Measurements from ENCODE around the gene CDKL1. TPM values are rescaled to one million over a fixed set of nuclear protein-coding genes. Genes with fewer than 3 reads are reported as not detected.

Gene CDKL1
- total RNA-seq, 1 donor from 2014 or later, result 2.5 TPM

DNA sequence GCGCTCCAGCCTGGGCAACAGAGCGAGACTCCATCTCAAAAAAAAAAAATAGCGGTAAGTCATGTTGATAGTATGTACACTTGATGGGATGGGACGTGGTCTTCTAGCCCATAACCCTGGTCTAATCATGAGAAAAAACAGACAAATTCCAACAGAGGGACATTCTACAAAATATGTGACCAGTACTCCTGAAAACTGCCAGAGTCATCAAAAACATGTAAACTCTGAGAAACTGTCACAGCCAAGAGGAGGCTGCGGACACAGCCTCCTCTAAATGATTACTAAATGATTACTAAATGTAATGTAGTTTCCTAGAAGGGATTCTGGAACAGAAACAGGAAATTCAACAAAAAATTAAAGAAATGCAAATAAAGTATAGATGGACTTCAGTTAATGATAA is 20.9 kb downstream of the CDKL1 start:
- no peaks in the 10 kb centered on the region for H4K20me1 ChIP-seq (ENCODE audit: low read depth)
- H3K9me3 ChIP-seq (ENCODE audit: low read depth), result no peaks in the 10 kb centered on the region
- no peaks in the 10 kb centered on the region for H3K9me3 Mint-ChIP-seq
- H3K27me3 Mint-ChIP-seq (ENCODE audit: insufficient read depth, low read depth), result no peaks in the 10 kb centered on the region
- H3F3A ChIP-seq (ENCODE audit: low read depth), result peaks cover 15% of the 10 kb centered on the region
- H3K79me2 ChIP-seq (ENCODE audit: low read depth), result no peaks in the 10 kb centered on the region
- no peak overlapping the region for H3K27ac ChIP-seq
- peaks cover 15% of the 10 kb centered on the region for H3K4me1 ChIP-seq
- no peaks in the 10 kb centered on the region for H3K36me3 Mint-ChIP-seq
- no peaks in the 10 kb centered on the region for H3K27me3 ChIP-seq
- no peak overlapping the region for H3K9ac ChIP-seq
- no peak overlapping the region for H3K4me2 ChIP-seq
- no peaks in the 10 kb centered on the region for H3K4me1 Mint-ChIP-seq
- no peak overlapping the region for H3K27ac Mint-ChIP-seq
- no peak for TF ChIP-seq EZH2 (IDR thresholded peaks at IDR 0.05)
- TF ChIP-seq, protein P1, sequence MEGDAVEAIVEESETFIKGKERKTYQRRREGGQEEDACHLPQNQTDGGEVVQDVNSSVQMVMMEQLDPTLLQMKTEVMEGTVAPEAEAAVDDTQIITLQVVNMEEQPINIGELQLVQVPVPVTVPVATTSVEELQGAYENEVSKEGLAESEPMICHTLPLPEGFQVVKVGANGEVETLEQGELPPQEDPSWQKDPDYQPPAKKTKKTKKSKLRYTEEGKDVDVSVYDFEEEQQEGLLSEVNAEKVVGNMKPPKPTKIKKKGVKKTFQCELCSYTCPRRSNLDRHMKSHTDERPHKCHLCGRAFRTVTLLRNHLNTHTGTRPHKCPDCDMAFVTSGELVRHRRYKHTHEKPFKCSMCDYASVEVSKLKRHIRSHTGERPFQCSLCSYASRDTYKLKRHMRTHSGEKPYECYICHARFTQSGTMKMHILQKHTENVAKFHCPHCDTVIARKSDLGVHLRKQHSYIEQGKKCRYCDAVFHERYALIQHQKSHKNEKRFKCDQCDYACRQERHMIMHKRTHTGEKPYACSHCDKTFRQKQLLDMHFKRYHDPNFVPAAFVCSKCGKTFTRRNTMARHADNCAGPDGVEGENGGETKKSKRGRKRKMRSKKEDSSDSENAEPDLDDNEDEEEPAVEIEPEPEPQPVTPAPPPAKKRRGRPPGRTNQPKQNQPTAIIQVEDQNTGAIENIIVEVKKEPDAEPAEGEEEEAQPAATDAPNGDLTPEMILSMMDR (IDR thresholded peaks at IDR 0.05), result no peak
- TF ChIP-seq EZH2phosphoT487 (IDR thresholded peaks at IDR 0.05), result no peak
- no peak overlapping the region for H3K4me3 Mint-ChIP-seq
- no peak overlapping the region for H3K4me3 ChIP-seq
- DNase-seq (ENCODE audit: low spot score), result no peak
- no peaks in the 10 kb centered on the region for H3K36me3 ChIP-seq
- no peak overlapping the region for H2AFZ ChIP-seq (replicated peaks)

DNA sequence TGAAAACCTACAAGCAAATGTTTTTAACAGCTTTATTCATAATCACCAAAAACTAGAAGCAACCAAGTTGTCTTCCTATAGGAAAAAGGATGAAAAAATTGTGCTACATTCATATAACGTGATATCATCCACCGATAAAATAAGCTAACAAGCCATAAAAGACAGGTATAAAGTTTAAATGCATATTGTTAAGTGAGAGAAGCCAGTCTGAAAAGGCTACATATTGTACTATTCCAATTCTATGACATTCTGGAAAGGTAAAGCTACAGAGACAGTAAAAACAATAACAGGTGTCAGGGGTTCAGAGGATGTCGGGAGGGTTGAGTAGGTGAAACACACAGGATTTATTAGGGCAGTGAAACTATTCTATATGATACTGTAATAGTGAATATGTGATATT is 22.7 kb downstream of the CDKL1 start:
- H3K9me3 Mint-ChIP-seq, result no peaks in the 10 kb centered on the region
- Histone ChIP-seq H4K20me1 (ENCODE audit: low read depth) (no peaks in the 10 kb centered on the region), H2AFZ (replicated peaks) (no peak overlapping the region), H3K9ac (no peak overlapping the region), H3K27me3 (no peaks in the 10 kb centered on the region), H3K4me1 (peaks cover 15% of the 10 kb centered on the region), H3K9me3 (ENCODE audit: low read depth) (no peaks in the 10 kb centered on the region), H3F3A (ENCODE audit: low read depth) (peaks cover 15% of the 10 kb centered on the region), H3K4me2 (no peak overlapping the region), H3K4me3 (no peak overlapping the region), H3K27ac (no peak overlapping the region), H3K79me2 (ENCODE audit: low read depth) (no peaks in the 10 kb centered on the region), H3K36me3 (no peaks in the 10 kb centered on the region)
- H3K4me1 Mint-ChIP-seq, result no peaks in the 10 kb centered on the region
- H3K36me3 Mint-ChIP-seq, result no peaks in the 10 kb centered on the region
- no peak for DNase-seq (ENCODE audit: low spot score)
- no peak overlapping the region for H3K4me3 Mint-ChIP-seq
- no peak overlapping the region for H3K27ac Mint-ChIP-seq
- TF ChIP-seq EZH2phosphoT487 (IDR thresholded peaks at IDR 0.05), result no peak
- TF ChIP-seq EZH2 (IDR thresholded peaks at IDR 0.05), result no peak
- TF ChIP-seq, protein P1 (IDR thresholded peaks at IDR 0.05), result no peak
- no peaks in the 10 kb centered on the region for H3K27me3 Mint-ChIP-seq (ENCODE audit: insufficient read depth, low read depth)

DNA sequence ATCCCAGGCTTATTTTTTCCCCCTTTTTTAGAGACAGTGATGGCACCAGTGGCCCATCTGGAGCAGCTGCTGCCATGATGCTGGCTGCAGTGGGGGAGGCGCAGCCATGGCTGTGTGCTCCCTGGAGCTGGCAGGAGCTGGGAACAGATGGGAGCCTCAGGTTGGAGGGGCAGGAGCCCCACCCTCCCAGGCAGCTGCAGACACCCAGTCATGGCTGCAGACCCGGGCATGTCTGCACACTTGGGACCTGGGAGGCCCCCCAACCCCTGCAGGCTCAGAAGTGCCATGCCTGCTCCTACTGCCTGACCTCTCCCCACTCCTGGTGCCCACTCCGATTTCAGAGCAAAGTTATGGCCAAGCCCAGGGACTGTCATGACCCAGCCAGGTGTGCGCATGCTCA is 25.1 kb downstream of the CDKL1 start:
- DNase-seq (ENCODE audit: low spot score), result no peak
- H3K27ac Mint-ChIP-seq, result no peak overlapping the region
- H3K4me1 Mint-ChIP-seq, result no peaks in the 10 kb centered on the region
- no peak overlapping the region for H3K4me3 Mint-ChIP-seq
- TF ChIP-seq, protein P1 (IDR thresholded peaks at IDR 0.05), result no peak
- no peak for TF ChIP-seq EZH2 (IDR thresholded peaks at IDR 0.05)
- no peaks in the 10 kb centered on the region for H3K27me3 ChIP-seq
- H3K9me3 Mint-ChIP-seq, result no peaks in the 10 kb centered on the region
- H3K36me3 Mint-ChIP-seq, result no peaks in the 10 kb centered on the region
- H3K4me3 ChIP-seq, result no peak overlapping the region
- H3K4me1 ChIP-seq, result peaks cover 2% of the 10 kb centered on the region
- no peak overlapping the region for H2AFZ ChIP-seq (replicated peaks)
- peaks cover 3% of the 10 kb centered on the region for H3F3A ChIP-seq (ENCODE audit: low read depth)
- no peak overlapping the region for H3K4me2 ChIP-seq
- H3K79me2 ChIP-seq (ENCODE audit: low read depth), result no peaks in the 10 kb centered on the region
- no peak overlapping the region for H3K9ac ChIP-seq
- H3K27ac ChIP-seq, result no peak overlapping the region
- H3K36me3 ChIP-seq, result no peaks in the 10 kb centered on the region
- H4K20me1 ChIP-seq (ENCODE audit: low read depth), result no peaks in the 10 kb centered on the region
- no peaks in the 10 kb centered on the region for H3K27me3 Mint-ChIP-seq (ENCODE audit: insufficient read depth, low read depth)
- no peaks in the 10 kb centered on the region for H3K9me3 ChIP-seq (ENCODE audit: low read depth)

DNA sequence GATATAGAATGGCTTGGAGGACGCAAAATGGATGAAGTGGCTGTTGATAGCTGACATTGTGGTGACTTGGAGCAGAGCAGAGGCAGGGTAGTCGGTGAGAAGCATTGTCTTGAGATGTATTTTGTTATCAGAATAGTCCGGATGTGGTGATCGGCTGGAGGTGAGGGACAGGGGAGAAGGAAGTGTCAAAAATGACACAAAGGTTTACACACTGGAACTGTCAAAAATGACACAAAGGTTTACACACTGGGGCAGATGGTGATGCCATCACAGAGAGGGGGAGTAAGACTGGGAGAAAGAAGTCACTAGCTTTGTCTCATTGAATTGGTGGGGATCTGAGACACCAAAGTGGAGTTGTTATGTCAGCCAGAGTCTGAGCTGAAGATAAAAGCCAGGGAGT is 30.1 kb downstream of the CDKL1 start:
- Histone ChIP-seq H3F3A (ENCODE audit: low read depth) (no peaks in the 10 kb centered on the region), H3K27me3 (no peaks in the 10 kb centered on the region), H3K9me3 (ENCODE audit: low read depth) (no peaks in the 10 kb centered on the region), H3K4me1 (no peaks in the 10 kb centered on the region), H2AFZ (replicated peaks) (no peak overlapping the region), H3K4me3 (no peak overlapping the region), H3K36me3 (no peaks in the 10 kb centered on the region), H3K79me2 (ENCODE audit: low read depth) (no peaks in the 10 kb centered on the region), H3K27ac (no peak overlapping the region), H3K9ac (no peak overlapping the region), H3K4me2 (no peak overlapping the region), H4K20me1 (ENCODE audit: low read depth) (no peaks in the 10 kb centered on the region)
- Mint-ChIP-seq H3K27ac (no peak overlapping the region), H3K4me1 (no peaks in the 10 kb centered on the region), H3K36me3 (no peaks in the 10 kb centered on the region), H3K9me3 (no peaks in the 10 kb centered on the region), H3K4me3 (no peak overlapping the region), H3K27me3 (ENCODE audit: insufficient read depth, low read depth) (no peaks in the 10 kb centered on the region)
- no peak for DNase-seq (ENCODE audit: low spot score)
- TF ChIP-seq EZH2 (IDR thresholded peaks at IDR 0.05), result no peak
- TF ChIP-seq, protein P1 (IDR thresholded peaks at IDR 0.05), result no peak
- no peak for TF ChIP-seq EZH2phosphoT487 (IDR thresholded peaks at IDR 0.05)
